PC-3 (cell line): ENCODE results near the gene PDIA4. TPM values are rescaled to one million over a fixed set of nuclear protein-coding genes. Genes with fewer than 3 reads are reported as not detected.

Experiments used
- ATAC-seq: fragments of 200-7000 bp; cut with Tn5 transposase; 2 replicates; pipeline ENCODE4 v1.9.1; 2020; ENCODE audit warnings: mild to moderate bottlenecking, moderate library complexity
- BruUV-seq: library from RNA; stranded (reverse); fragments of 400-500 nt; replicated peaks from 2 replicates; lab custom pipeline; 2021; lab: Mats Ljungman, UMichigan
- CTCF ChIA-PET: fragments of 300-600 bp; sonication (Branson Sonifier 250); formaldehyde crosslinking; loops from one replicate; lab custom pipeline; 2022; ENCODE audit warnings: antibody characterized with exemption; lab: Charles Lee
- POLR2A ChIA-PET: fragments of 300-600 bp; sonication (Branson Sonifier 250); formaldehyde crosslinking; loops from one replicate; lab custom pipeline; 2022; ENCODE audit warnings: antibody characterized with exemption; ENCODE audit not compliant: unreplicated experiment; lab: Charles Lee
- DNase-seq: peaks from one replicate; pipeline ENCODE4 v3.0.0-alpha.2; 2015
- H2AFZ ChIP-seq: fragments of 300-600 bp; sonication (generic); 2 replicates; pipeline ENCODE4 v1.6.0; 2016; ENCODE audit warnings: antibody characterized with exemption, low read length
- H3F3A ChIP-seq: fragments of 300-600 bp; sonication (generic); one replicate; pipeline ENCODE4 v1.6.0; 2017; ENCODE audit warnings: antibody characterized with exemption, low read length, control low read depth, mild to moderate bottlenecking; ENCODE audit not compliant: unreplicated experiment
- H3K27ac ChIP-seq: fragments of 300-600 bp; sonication (generic); 2 replicates; pipeline ENCODE4 v1.5.1; 2016; ENCODE audit warnings: mild to moderate bottlenecking, low read length
- H3K27me3 ChIP-seq: fragments of 300-600 bp; sonication (generic); 2 replicates; pipeline ENCODE4 v1.6.1; 2016; ENCODE audit warnings: low read length, mixed read lengths
- H3K36me3 ChIP-seq: fragments of 300-600 bp; sonication (generic); 2 replicates; pipeline ENCODE4 v1.6.1; 2016; ENCODE audit warnings: low read depth, mixed run types, low read length, mixed read lengths
- H3K4me1 ChIP-seq: fragments of 300-600 bp; sonication (generic); 2 replicates; pipeline ENCODE4 v1.5.1; 2016; ENCODE audit warnings: low read length; ENCODE audit not compliant: insufficient read depth
- H3K4me2 ChIP-seq: fragments of 300-600 bp; sonication (generic); 2 replicates; pipeline ENCODE4 v1.6.0; 2016; ENCODE audit warnings: low read length
- H3K4me3 ChIP-seq: fragments of 300-600 bp; sonication (generic); 2 replicates; pipeline ENCODE4 v1.5.1; 2016; ENCODE audit warnings: mild to moderate bottlenecking, low read length, mixed read lengths
- H3K79me2 ChIP-seq: fragments of 300-600 bp; sonication (generic); 2 replicates; pipeline ENCODE4 v1.6.1; 2017; ENCODE audit warnings: low read length, mixed read lengths
- H3K9ac ChIP-seq: fragments of 300-600 bp; sonication (generic); 2 replicates; pipeline ENCODE4 v1.6.0; 2016; ENCODE audit warnings: mild to moderate bottlenecking, low read length
- H3K9me2 ChIP-seq: fragments of 300-600 bp; sonication (generic); replicated peaks from 2 replicates; pipeline ENCODE4 v1.6.1; 2016; ENCODE audit warnings: mixed run types, low read length, mixed read lengths
- H3K9me3 ChIP-seq: fragments of 300-600 bp; sonication (generic); 2 replicates; pipeline ENCODE4 v1.6.1; 2016; ENCODE audit warnings: low read length, mixed read lengths
- H4K20me1 ChIP-seq: fragments of 300-600 bp; sonication (generic); 2 replicates; pipeline ENCODE4 v1.6.1; 2016; ENCODE audit warnings: low read length, mixed read lengths
- CTCF ChIP-seq: fragments of 300-600 bp; sonication (generic); conservative IDR thresholded peaks from 2 replicates; pipeline ENCODE4 v1.5.1; 2017; ENCODE audit warnings: antibody characterized with exemption, low read depth, mild to moderate bottlenecking, low read length
- EZH2 ChIP-seq: fragments of 300-600 bp; sonication (generic); IDR thresholded peaks from one replicate; pipeline ENCODE4 v1.6.1; 2017; ENCODE audit warnings: antibody characterized with exemption, mild to moderate bottlenecking, low read length; ENCODE audit not compliant: unreplicated experiment
- EZH2phosphoT487 ChIP-seq: fragments of 300-600 bp; sonication (generic); IDR thresholded peaks from 2 replicates; pipeline ENCODE4 v1.6.1; 2018; ENCODE audit warnings: mild to moderate bottlenecking, antibody characterized with exemption, low read length, borderline replicate concordance
- intact Hi-C: fragments of 100-400 bp; cut with micrococcal nuclease; formaldehyde crosslinking; loops from 2 replicates; pipeline ENCODE4 v1.9.0; 2023
- total RNA-seq: library from RNA; depleted of rRNA; stranded (reverse); fragments of >200 nt; gene quantifications from 2 replicates; pipeline ENCODE4 v1.2.3, GENCODE V29; 2014

PDIA4 gene
- total RNA-seq, 1 experiment from 2014 or later = 249 TPM

- intact Hi-C loops = no loop called here
- H3K4me3 ChIP-seq = no peak overlapping the region
- POLR2A ChIA-PET = no interaction called here
- H3K4me1 ChIP-seq = no peaks in the 10 kb centered on the region
- CTCF ChIA-PET = interaction anchor here (0.7 kb wide), 1 partner anchor 35 kb away, joined by 3 read pairs; no protein-coding TSS in a partner anchor
- H3K9me3 ChIP-seq = no peaks in the 10 kb centered on the region
- ATAC-seq = no peak
- H3F3A ChIP-seq = no peaks in the 10 kb centered on the region
- TF ChIP-seq CTCF (no peak), EZH2phosphoT487 (no peak), EZH2 (no peak)
- H3K9me2 ChIP-seq = no peaks in the 10 kb centered on the region
- no peak overlapping the region for H3K27ac ChIP-seq
- H3K27me3 ChIP-seq = no peaks in the 10 kb centered on the region
- H2AFZ ChIP-seq = no peak overlapping the region
- no peaks in the 10 kb centered on the region for H3K36me3 ChIP-seq
- H4K20me1 ChIP-seq = no peaks in the 10 kb centered on the region
- no peak overlapping the region for H3K4me2 ChIP-seq
- no peaks in the 10 kb centered on the region for H3K79me2 ChIP-seq
- DNase-seq = no peak
- no peak overlapping the region for H3K9ac ChIP-seq
- no TSS peak for BruUV-seq
Observed at GRCh38 chr7:149060156-149060555, 31.9 kb upstream of the PDIA4 start.

- no peak overlapping the region for H3K9ac ChIP-seq
- H3K27me3 ChIP-seq = no peaks in the 10 kb centered on the region
- H2AFZ ChIP-seq = no peak overlapping the region
- no peaks in the 10 kb centered on the region for H3K4me1 ChIP-seq
- H4K20me1 ChIP-seq = no peaks in the 10 kb centered on the region
- H3K9me3 ChIP-seq = no peaks in the 10 kb centered on the region
- ChIA-PET POLR2A (no interaction called here), CTCF (no interaction called here)
- no peak overlapping the region for H3K27ac ChIP-seq
- H3F3A ChIP-seq = no peaks in the 10 kb centered on the region
- intact Hi-C loops = no loop called here
- ATAC-seq = no peak
- H3K4me3 ChIP-seq = no peak overlapping the region
- no peaks in the 10 kb centered on the region for H3K36me3 ChIP-seq
- no peaks in the 10 kb centered on the region for H3K9me2 ChIP-seq
- no peak for TF ChIP-seq EZH2
- no peak for TF ChIP-seq EZH2phosphoT487
- no peak for TF ChIP-seq CTCF
- no peak overlapping the region for H3K4me2 ChIP-seq
- no peak for DNase-seq
- no peaks in the 10 kb centered on the region for H3K79me2 ChIP-seq
- no TSS peak for BruUV-seq
Observed at GRCh38 chr7:149053885-149054284, 25.6 kb upstream of the PDIA4 start.

GRCh38 chr7:149053384-149053783, 25.1 kb upstream of the PDIA4 start:
- intact Hi-C loops = no loop called here
- Histone ChIP-seq H3K9me2 (no peaks in the 10 kb centered on the region), H3K27me3 (no peaks in the 10 kb centered on the region), H3K36me3 (no peaks in the 10 kb centered on the region), H3K4me2 (no peak overlapping the region), H3K4me3 (no peak overlapping the region), H2AFZ (no peak overlapping the region), H3K9ac (no peak overlapping the region), H3F3A (no peaks in the 10 kb centered on the region), H3K9me3 (no peaks in the 10 kb centered on the region), H4K20me1 (no peaks in the 10 kb centered on the region), H3K79me2 (no peaks in the 10 kb centered on the region), H3K27ac (no peak overlapping the region), H3K4me1 (no peaks in the 10 kb centered on the region)
- DNase-seq (no peak), ATAC-seq (no peak)
- ChIA-PET POLR2A (no interaction called here), CTCF (no interaction called here)
- no peak for TF ChIP-seq EZH2
- no peak for TF ChIP-seq EZH2phosphoT487
- no peak for TF ChIP-seq CTCF
- BruUV-seq = no TSS peak
